OCI-LY1 (cell line): ENCODE measurements around the gene TMCO1.
"Not testable (repeated sequence)": the region's sequence is repeated elsewhere in the genome, so short reads cannot be mapped to it uniquely, and the experiment has no call there.

Experiments used
- H2AFZ ChIP-seq: fragments of 200-600 bp; sonication (generic), shearing (Covaris generic); 2 replicates; pipeline ENCODE4 v1.6.0; 2014; ENCODE audit warnings: antibody characterized with exemption, mild to moderate bottlenecking, low read length
- H3F3A ChIP-seq: fragments of 200-600 bp; sonication (generic), shearing (Covaris generic); 2 replicates; pipeline ENCODE4 v1.6.0; 2014; ENCODE audit warnings: mild to moderate bottlenecking, antibody characterized with exemption, low read length, moderate library complexity; ENCODE audit not compliant: insufficient read depth
- H3K27ac ChIP-seq: fragments of 200-600 bp; sonication (generic); 2 replicates; pipeline ENCODE4 v1.5.1; 2014; ENCODE audit warnings: low read length, mixed run types, mild to moderate bottlenecking, low read depth; ENCODE audit not compliant: poor library complexity, severe bottlenecking
- H3K27me3 ChIP-seq: fragments of 200-600 bp; sonication (generic); 2 replicates; pipeline ENCODE4 v1.6.0; 2014; ENCODE audit warnings: antibody characterized with exemption, mild to moderate bottlenecking, low read length, moderate library complexity; ENCODE audit not compliant: insufficient read depth
- H3K36me3 ChIP-seq: fragments of 200-600 bp; sonication (generic); 2 replicates; pipeline ENCODE4 v1.6.1; 2014; ENCODE audit warnings: mild to moderate bottlenecking, antibody characterized with exemption, low read length, moderate library complexity, mixed read lengths; ENCODE audit not compliant: insufficient read depth
- H3K4me1 ChIP-seq: fragments of 200-600 bp; sonication (generic); 2 replicates; pipeline ENCODE4 v1.5.1; 2014; ENCODE audit warnings: mild to moderate bottlenecking, low read length, moderate library complexity; ENCODE audit not compliant: insufficient read depth, severe bottlenecking
- H3K4me2 ChIP-seq: fragments of 200-600 bp; sonication (generic), shearing (Covaris generic); 2 replicates; pipeline ENCODE4 v1.6.1; 2014; ENCODE audit warnings: low read length
- H3K4me3 ChIP-seq: fragments of 200-600 bp; sonication (generic); 2 replicates; pipeline ENCODE4 v1.5.1; 2014; ENCODE audit warnings: low read length, low read depth, mild to moderate bottlenecking, mixed read lengths; ENCODE audit not compliant: poor library complexity, severe bottlenecking
- H3K79me2 ChIP-seq: fragments of 200-600 bp; shearing (Covaris generic); 2 replicates; pipeline ENCODE4 v1.6.1; 2016; ENCODE audit warnings: mixed run types, low read length, mixed read lengths; ENCODE audit not compliant: insufficient read depth
- H3K9ac ChIP-seq: fragments of 200-600 bp; sonication (generic), shearing (Covaris generic); 2 replicates; pipeline ENCODE4 v1.6.1; 2014; ENCODE audit warnings: mild to moderate bottlenecking, low read length, mixed read lengths
- H3K9me2 ChIP-seq: fragments of 200-600 bp; sonication (generic), shearing (Covaris generic); 2 replicates; pipeline ENCODE4 v1.6.1; 2014; ENCODE audit warnings: low read depth, mild to moderate bottlenecking, low read length, mixed read lengths
- H3K9me3 ChIP-seq: fragments of 200-600 bp; shearing (Covaris generic); 2 replicates; pipeline ENCODE4 v1.6.1; 2014; ENCODE audit warnings: low read length, mixed read lengths
- H4K20me1 ChIP-seq: fragments of 200-600 bp; sonication (generic), shearing (Covaris generic); 2 replicates; pipeline ENCODE4 v1.6.0; 2016; ENCODE audit warnings: mild to moderate bottlenecking, low read length; ENCODE audit not compliant: insufficient read depth
- EZH2 ChIP-seq: fragments of 200-600 bp; sonication (generic), shearing (Covaris generic); IDR thresholded peaks from 2 replicates; pipeline ENCODE4 v1.8.0; 2017; ENCODE audit warnings: borderline replicate concordance, mixed run types, mild to moderate bottlenecking, antibody characterized with exemption, low read length, moderate library complexity, mixed read lengths
- TF ChIP-seq, protein P1 (sequence below): fragments of 200-600 bp; sonication (generic), shearing (Covaris generic); IDR thresholded peaks from 2 replicates; pipeline ENCODE4 v1.5.1; 2017; ENCODE audit warnings: mild to moderate bottlenecking, antibody characterized with exemption, low read length, moderate library complexity, mixed read lengths

The TMCO1 gene

DNA sequence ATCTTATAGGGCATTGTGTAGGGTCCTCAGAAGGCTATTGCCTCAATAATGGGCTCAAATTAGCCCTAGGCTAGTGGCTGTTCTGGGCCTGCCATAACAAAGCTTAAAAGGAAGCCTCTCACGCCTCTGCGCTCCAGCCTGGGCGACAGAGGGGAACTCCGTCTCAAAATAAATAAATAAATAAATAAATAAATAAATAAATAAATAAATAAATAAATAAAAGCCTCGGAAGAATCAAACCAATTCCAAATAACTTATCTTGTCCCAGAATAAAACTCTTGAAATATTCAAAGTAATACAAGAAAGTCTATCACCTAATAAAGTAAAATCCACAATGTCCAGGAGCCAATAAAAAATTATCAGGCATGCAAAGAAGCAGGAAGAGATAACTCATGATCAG is 55.9 kb downstream of the TMCO1 start:
- no peak for TF ChIP-seq EZH2
- TF ChIP-seq, protein P1, sequence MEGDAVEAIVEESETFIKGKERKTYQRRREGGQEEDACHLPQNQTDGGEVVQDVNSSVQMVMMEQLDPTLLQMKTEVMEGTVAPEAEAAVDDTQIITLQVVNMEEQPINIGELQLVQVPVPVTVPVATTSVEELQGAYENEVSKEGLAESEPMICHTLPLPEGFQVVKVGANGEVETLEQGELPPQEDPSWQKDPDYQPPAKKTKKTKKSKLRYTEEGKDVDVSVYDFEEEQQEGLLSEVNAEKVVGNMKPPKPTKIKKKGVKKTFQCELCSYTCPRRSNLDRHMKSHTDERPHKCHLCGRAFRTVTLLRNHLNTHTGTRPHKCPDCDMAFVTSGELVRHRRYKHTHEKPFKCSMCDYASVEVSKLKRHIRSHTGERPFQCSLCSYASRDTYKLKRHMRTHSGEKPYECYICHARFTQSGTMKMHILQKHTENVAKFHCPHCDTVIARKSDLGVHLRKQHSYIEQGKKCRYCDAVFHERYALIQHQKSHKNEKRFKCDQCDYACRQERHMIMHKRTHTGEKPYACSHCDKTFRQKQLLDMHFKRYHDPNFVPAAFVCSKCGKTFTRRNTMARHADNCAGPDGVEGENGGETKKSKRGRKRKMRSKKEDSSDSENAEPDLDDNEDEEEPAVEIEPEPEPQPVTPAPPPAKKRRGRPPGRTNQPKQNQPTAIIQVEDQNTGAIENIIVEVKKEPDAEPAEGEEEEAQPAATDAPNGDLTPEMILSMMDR, result no peak
- H4K20me1 ChIP-seq, result no peaks in the 10 kb centered on the region
- H3K9me3 ChIP-seq, result 0 out of 2 replicates have a peak, but pooled peaks cover 4% of the 10 kb centered on the region
- H2AFZ ChIP-seq, result no peak overlapping the region
- no peaks in the 10 kb centered on the region for H3K4me1 ChIP-seq
- no peaks in the 10 kb centered on the region for H3K9me2 ChIP-seq
- H3K4me2 ChIP-seq, result no peak overlapping the region
- H3K27ac ChIP-seq, result no peak overlapping the region
- H3K9ac ChIP-seq, result no peak overlapping the region
- no peaks in the 10 kb centered on the region for H3F3A ChIP-seq
- no peaks in the 10 kb centered on the region for H3K79me2 ChIP-seq
- H3K4me3 ChIP-seq, result no peak overlapping the region
- H3K27me3 ChIP-seq, result 0 out of 2 replicates have a peak, but pooled peaks cover 6% of the 10 kb centered on the region
- no peaks in the 10 kb centered on the region; the same call in 1 of the 2 replicates for H3K36me3 ChIP-seq

DNA sequence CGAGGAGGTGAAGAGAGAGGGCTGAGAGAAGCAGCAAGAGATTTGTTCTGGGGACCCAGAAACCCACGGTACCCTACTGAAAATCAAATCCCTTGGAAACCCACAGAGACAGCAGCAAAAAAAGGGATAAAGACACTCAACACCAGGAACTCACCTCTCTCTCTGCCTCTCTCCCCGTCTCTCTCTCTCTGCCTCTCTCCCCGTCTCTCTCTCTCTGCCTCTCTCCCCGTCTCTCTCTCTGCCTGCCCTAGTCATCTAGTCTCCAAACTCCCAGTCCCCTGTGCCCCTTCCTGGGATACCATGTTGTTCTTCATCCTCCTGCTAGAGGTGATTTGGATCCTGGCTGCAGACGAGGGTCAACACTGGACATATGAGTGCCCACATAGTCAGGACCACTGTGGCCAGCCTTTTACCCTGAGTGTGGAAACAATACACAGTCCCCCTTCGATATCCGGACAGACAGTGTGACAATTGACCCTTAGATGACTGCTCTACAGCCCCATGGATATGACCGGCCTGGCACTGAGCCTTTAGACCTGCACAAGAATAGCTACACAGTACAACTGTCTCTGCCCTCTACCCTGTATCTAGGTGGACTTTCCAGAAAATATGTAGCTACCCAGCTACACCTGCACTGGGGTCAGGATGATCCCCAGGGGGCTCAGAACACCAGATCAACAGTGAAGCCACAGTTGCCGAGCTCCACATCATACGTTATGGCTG is 60.5 kb downstream of the TMCO1 start:
- no peak overlapping the region for H3K9ac ChIP-seq
- H3K4me2 ChIP-seq, result no peak overlapping the region
- no peaks in the 10 kb centered on the region for H4K20me1 ChIP-seq
- no peaks in the 10 kb centered on the region for H3K4me1 ChIP-seq
- H3F3A ChIP-seq, result no peaks in the 10 kb centered on the region
- no peak overlapping the region for H3K27ac ChIP-seq
- TF ChIP-seq EZH2, result no peak
- TF ChIP-seq, protein P1, result no peak
- H3K79me2 ChIP-seq, result no peaks in the 10 kb centered on the region
- no peaks in the 10 kb centered on the region for H3K9me2 ChIP-seq
- 0 out of 2 replicates have a peak, but pooled peaks cover 3% of the 10 kb centered on the region for H3K9me3 ChIP-seq
- H3K27me3 ChIP-seq, result no peaks in the 10 kb centered on the region
- no peak overlapping the region for H3K4me3 ChIP-seq
- no peak overlapping the region for H2AFZ ChIP-seq
- no peaks in the 10 kb centered on the region for H3K36me3 ChIP-seq

DNA sequence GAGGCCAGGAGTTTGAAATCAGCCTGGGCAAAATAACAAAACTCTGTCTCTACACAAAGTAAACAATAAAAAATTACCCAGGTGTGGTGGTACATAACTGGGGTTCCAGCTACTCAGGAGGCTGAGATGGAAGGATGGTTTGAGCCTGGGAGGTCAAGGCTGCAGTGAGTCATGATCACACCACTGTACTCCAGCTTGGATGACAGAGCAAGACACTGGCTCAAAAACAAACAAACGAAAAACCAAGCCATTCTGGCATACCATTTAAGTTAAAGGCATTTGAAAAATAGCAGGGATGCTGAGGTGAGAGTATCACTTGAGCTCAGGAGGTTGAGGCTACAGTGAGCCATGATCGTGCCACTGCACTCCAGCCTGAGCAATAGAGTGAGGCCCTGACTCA is 65.0 kb downstream of the TMCO1 start:
- H3K36me3 ChIP-seq, result no peaks in the 10 kb centered on the region
- no peaks in the 10 kb centered on the region for H3K79me2 ChIP-seq
- no peaks in the 10 kb centered on the region for H3K27me3 ChIP-seq
- no peak overlapping the region for H2AFZ ChIP-seq
- no peak overlapping the region for H3K4me2 ChIP-seq
- H3K9me3 ChIP-seq, result no peaks in the 10 kb centered on the region
- H4K20me1 ChIP-seq, result no peaks in the 10 kb centered on the region
- no peak overlapping the region for H3K4me3 ChIP-seq
- no peaks in the 10 kb centered on the region for H3F3A ChIP-seq
- H3K9ac ChIP-seq, result no peak overlapping the region
- TF ChIP-seq, protein P1, result no peak
- TF ChIP-seq EZH2, result no peak
- H3K9me2 ChIP-seq, result no peaks in the 10 kb centered on the region
- no peaks in the 10 kb centered on the region for H3K4me1 ChIP-seq
- H3K27ac ChIP-seq, result no peak overlapping the region

DNA sequence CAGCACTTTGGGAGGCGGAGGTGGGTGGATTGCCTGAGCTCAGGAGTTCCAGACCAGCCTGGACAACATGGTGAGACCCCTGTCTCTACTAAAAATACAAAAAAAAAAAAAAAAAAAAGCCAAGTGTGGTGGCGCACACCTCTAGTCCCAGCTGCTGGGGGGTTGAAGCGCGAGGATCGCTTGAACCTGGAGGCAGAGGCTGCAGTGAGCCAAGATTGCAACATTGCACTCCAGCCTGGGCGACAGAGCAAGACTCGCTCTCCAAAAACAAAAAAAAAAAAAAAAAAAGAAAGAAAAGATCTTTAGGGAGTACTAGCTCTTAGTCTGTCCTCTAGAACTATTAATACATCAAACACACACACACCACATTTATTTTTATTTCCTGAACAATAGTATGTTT is 66.7 kb downstream of the TMCO1 start:
- H3F3A ChIP-seq, H3K27ac ChIP-seq, H3K79me2 ChIP-seq, H3K9ac ChIP-seq, H3K4me1 ChIP-seq, H4K20me1 ChIP-seq, H2AFZ ChIP-seq, H3K9me2 ChIP-seq, H3K4me2 ChIP-seq, H3K27me3 ChIP-seq, H3K4me3 ChIP-seq, H3K36me3 ChIP-seq, H3K9me3 ChIP-seq: not testable (repeated sequence)
